CD4-positive, alpha-beta T cell treated with Interleukin-2 at 100 ng/mL for 4 hours (primary cell): ENCODE measurements around the gene NPAS2.

Experiments used
- DNase-seq: peaks from one replicate; pipeline ENCODE4 v3.0.0-alpha.2; 2020; ENCODE audit warnings: low spot score

NPAS2 gene

GRCh38 chr2:100819370-100820272 is at the start of gene NPAS2:
Gene NPAS2 (plus strand): TSS chr2:100820139. CDS start chr2:100904755, 84,616 bp downstream.
- DNase-seq = no peak

- DNase-seq = no peak
Measured at GRCh38 chr2:100771125-100771524, 48.8 kb upstream of the NPAS2 start.

- DNase-seq = no peak
Measured at GRCh38 chr2:100773538-100773937, 46.4 kb upstream of the NPAS2 start.

GRCh38 chr2:100776445-100776844 is 43.5 kb upstream of the NPAS2 start:
- DNase-seq = no peak

- DNase-seq = no peak
Measured at GRCh38 chr2:100778637-100779450, 41.1 kb upstream of the NPAS2 start.

- no peak for DNase-seq
Measured at GRCh38 chr2:100779908-100780202, 40.1 kb upstream of the NPAS2 start.

- no peak for DNase-seq
Measured at GRCh38 chr2:100780203-100781008, 39.5 kb upstream of the NPAS2 start.

GRCh38 chr2:100781009-100781325 is 39.0 kb upstream of the NPAS2 start:
- DNase-seq = no peak

- no peak for DNase-seq
Measured at GRCh38 chr2:100781523-100782379, 38.2 kb upstream of the NPAS2 start.

- DNase-seq = no peak
Measured at GRCh38 chr2:100782380-100782878, 37.5 kb upstream of the NPAS2 start.

GRCh38 chr2:100783987-100784386 is 36.0 kb upstream of the NPAS2 start:
- no peak for DNase-seq

GRCh38 chr2:100784681-100785080 is 35.3 kb upstream of the NPAS2 start:
- no peak for DNase-seq

- no peak for DNase-seq
Measured at GRCh38 chr2:100785626-100786296, 34.2 kb upstream of the NPAS2 start.

GRCh38 chr2:100786297-100786658 is 33.7 kb upstream of the NPAS2 start:
- no peak for DNase-seq

GRCh38 chr2:100786985-100787384 is 33.0 kb upstream of the NPAS2 start:
- DNase-seq = no peak

- no peak for DNase-seq
Measured at GRCh38 chr2:100789361-100789760, 30.6 kb upstream of the NPAS2 start.

GRCh38 chr2:100791294-100791935 is 28.5 kb upstream of the NPAS2 start:
- DNase-seq = no peak

- no peak for DNase-seq
Measured at GRCh38 chr2:100791936-100792308, 28.0 kb upstream of the NPAS2 start.

GRCh38 chr2:100793220-100793619 is 26.7 kb upstream of the NPAS2 start:
- no peak for DNase-seq

GRCh38 chr2:100793982-100794381 is 26.0 kb upstream of the NPAS2 start:
- DNase-seq = no peak
